Measurements from ENCODE around the gene FATE1. TPM values are rescaled to one million over a fixed set of nuclear protein-coding genes. Genes with fewer than 3 reads are reported as not detected.

FATE1 gene
- total RNA-seq, 2 experiments from 2014 or later: not detected

DNA sequence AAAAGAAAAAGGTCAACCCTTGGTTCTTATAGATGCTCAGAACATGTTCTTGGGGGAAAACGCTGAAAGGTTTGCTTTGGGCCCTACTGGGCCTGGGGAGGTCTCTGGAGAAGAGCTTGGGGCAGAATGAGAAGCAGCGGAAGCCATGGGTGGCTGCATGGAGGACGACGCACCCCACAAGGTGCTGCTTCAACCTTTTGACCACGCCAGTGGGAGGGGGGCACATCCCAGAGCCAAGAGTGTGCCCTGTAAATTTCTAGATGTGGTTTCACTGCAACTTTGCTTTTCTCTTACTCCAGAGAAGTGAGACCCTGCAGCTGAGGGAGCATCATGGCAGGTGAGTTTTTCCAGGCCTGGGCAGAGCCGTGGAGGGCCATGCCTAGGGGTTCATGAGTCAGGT is 17.4 kb upstream of the FATE1 start:
- ChIA-PET POLR2A (no interaction called here), CTCF (interaction anchor here (0.7 kb wide), 1 partner anchor 12 kb away, joined by 3 read pairs; no protein-coding TSS in a partner anchor)
- Mint-ChIP-seq H3K27me3 (peaks cover 14% of the 10 kb centered on the region), H3K4me3 (no peak overlapping the region), H3K27ac (no peak overlapping the region), H3K4me1 (no peaks in the 10 kb centered on the region), H3K9me3 (no peaks in the 10 kb centered on the region), H3K36me3 (ENCODE audit: low read depth) (no peaks in the 10 kb centered on the region)
- DNase-seq: no peak

DNA sequence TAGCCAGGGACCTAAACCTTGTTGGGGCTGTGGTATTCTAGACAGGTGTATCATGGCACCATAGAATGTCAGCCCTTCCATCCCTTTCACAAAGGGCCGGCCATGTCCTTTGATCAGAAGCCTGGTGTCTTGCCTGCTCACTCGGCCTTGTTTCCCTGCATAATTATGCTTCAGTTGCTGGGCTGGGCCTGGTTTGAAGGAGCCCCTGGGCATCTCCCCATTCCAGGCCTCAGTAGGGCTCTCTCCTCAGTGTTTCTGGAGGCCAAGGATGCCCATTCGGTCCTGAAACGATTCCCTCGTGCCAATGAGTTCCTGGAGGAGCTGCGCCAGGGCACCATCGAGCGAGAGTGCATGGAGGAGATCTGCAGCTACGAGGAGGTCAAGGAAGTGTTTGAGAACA is 16.1 kb upstream of the FATE1 start:
- H3K27ac Mint-ChIP-seq: no peak overlapping the region
- peaks cover 11% of the 10 kb centered on the region for H3K27me3 Mint-ChIP-seq

DNA sequence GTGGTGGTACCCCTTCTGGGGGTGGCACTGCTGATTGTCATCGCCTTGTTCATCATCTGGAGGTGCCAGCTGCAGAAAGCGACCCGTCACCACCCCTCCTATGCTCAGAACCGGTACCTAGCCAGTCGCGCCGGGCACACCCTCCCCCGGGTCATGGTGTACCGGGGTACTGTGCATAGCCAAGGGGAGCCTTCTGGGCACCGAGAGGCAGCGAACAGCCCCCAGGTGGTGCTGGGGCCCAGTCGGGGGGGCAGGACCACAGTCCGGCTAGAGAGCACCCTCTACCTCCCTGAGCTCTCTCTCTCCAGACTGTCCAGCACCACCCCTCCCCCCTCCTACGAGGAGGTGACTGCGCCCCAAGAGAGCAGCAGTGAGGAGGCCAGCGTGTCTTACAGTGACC is 15.3 kb upstream of the FATE1 start:
- ChIA-PET CTCF (no interaction called here), POLR2A (no interaction called here)
- DNase-seq: no peak
- Mint-ChIP-seq H3K4me3 (no peak overlapping the region), H3K27me3 (peaks cover 10% of the 10 kb centered on the region), H3K9me3 (no peaks in the 10 kb centered on the region), H3K36me3 (ENCODE audit: low read depth) (no peaks in the 10 kb centered on the region), H3K27ac (no peak overlapping the region), H3K4me1 (no peaks in the 10 kb centered on the region)

More for the DNA sequence above, 16.1 kb upstream of the FATE1 start:
- Mint-ChIP-seq H3K4me1 (no peaks in the 10 kb centered on the region), H3K4me3 (no peak overlapping the region), H3K36me3 (ENCODE audit: low read depth) (no peaks in the 10 kb centered on the region), H3K9me3 (no peaks in the 10 kb centered on the region)
- POLR2A ChIA-PET: no interaction called here
- CTCF ChIA-PET: no interaction called here
- no peak for DNase-seq

DNA sequence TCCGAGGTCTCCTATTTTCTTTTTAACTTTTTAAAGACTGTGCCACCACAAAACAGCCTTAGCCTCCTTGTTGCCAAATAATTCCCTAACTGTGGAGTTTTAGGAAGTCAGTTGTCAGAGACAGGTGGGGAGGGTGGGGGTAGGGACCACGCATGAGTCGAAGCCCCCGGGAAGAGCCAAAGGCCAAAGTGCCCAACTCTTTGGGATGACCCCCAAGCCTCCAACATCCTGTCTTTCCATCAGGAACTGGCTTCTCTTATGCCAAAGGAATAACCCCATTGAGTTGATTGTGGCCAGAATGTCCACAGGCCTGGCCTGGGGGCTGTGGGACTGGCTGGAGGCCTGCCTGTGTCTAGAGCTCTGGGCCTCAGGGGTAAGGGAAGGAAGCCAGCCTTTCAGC is 14.8 kb upstream of the FATE1 start:
- H3K27ac Mint-ChIP-seq: no peak overlapping the region
- no peak overlapping the region for H3K4me3 Mint-ChIP-seq
- CTCF ChIA-PET: no interaction called here
- no peaks in the 10 kb centered on the region for H3K9me3 Mint-ChIP-seq
- POLR2A ChIA-PET: no interaction called here
- H3K36me3 Mint-ChIP-seq (ENCODE audit: low read depth): no peaks in the 10 kb centered on the region
- H3K27me3 Mint-ChIP-seq: peaks cover 7% of the 10 kb centered on the region
- DNase-seq: no peak
- H3K4me1 Mint-ChIP-seq: no peaks in the 10 kb centered on the region

DNA sequence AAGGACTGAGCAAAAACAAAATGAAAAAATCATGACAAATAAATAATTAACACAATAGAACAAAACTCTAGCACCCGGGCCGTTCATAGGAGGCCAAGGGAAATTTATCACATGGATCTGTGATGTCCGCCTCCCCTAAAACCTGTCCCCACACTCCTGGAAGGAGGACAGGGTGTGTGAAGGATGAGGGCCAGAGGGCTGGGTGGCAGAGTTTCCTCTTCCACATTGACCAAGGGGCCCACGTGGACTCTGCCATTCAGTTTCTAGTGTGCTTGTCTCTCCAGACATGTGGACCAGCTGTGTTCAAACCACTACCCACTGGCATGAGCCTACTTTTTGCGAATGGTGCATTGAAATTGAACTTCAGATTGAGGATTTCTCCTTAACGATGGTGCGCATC is 14.3 kb upstream of the FATE1 start:
- ChIA-PET CTCF (no interaction called here), POLR2A (no interaction called here)
- no peak overlapping the region for H3K4me3 Mint-ChIP-seq
- DNase-seq: no peak
- H3K4me1 Mint-ChIP-seq: no peaks in the 10 kb centered on the region
- no peaks in the 10 kb centered on the region for H3K9me3 Mint-ChIP-seq
- no peak overlapping the region for H3K27ac Mint-ChIP-seq
- peaks cover 2% of the 10 kb centered on the region for H3K27me3 Mint-ChIP-seq
- H3K36me3 Mint-ChIP-seq (ENCODE audit: low read depth): no peaks in the 10 kb centered on the region

DNA sequence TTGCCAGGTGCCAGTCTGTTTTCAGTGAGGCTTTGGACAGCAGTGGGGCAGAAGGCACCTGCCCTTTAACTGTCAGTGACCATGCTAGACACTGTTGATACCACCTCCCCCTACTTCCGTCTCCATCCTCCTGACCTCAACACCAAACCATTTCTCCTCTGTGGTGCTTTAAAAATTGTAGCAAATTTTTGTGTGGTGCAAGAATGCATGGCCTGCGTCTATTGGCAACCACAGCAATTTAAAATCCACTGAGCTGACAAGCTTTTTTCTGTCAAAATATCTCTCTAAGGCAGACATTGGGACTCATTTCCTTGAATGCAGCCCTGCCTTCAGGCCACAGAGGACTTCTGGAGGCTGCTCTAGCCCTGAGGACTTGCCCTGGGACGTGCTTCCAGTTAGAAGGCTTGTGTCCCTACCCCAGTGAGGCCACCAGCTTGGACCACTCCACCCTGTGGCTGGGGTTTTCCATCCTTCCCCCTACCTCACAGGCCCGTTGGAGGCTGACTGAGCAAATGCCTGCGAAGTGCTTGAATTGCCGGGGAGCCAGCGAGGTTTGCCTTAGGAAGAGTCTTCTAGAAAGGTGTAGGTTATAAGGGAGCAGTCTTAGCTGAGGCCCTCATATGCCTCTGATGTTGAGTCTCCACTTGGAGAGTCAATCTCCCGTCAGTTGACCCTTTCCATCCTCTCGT is 13.7 kb upstream of the FATE1 start:
- H3K27me3 Mint-ChIP-seq: no peaks in the 10 kb centered on the region
- POLR2A ChIA-PET: no interaction called here

DNA sequence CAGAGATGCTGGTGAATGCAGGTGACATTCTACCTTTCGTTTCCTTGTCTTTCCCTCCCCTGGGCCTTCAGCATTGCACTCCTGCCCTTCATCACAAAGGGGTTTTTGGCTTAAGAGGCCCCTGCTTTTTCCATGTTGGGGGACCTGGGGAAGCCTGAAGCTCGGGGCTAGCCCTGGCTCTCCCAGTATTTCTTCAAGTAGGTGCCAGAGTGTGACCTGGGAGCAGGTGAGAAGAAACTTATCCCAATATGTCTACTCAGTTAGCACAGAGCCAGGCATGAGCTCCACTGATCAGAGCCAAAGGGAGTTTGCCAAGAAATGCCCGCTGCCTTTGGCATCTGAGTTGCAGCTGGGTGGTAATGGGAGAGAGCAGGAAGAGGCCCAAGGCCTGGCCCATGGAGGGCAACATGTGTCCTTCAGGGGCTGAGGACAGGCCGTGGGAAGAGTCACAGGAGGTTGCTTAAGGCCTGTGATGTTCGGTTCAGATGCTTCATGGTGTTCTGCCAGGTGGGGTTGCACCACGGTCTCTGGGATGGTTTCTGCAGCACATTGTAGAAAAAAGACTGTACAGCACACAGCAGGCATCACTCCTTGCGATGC is 13.0 kb upstream of the FATE1 start:
- ChIA-PET CTCF (interaction anchor here (0.6 kb wide), 1 partner anchor 1310 kb away, joined by 3 read pairs; no protein-coding TSS in a partner anchor), POLR2A (no interaction called here)
- Mint-ChIP-seq H3K9me3 (no peaks in the 10 kb centered on the region), H3K4me3 (no peak overlapping the region), H3K27ac (no peak overlapping the region), H3K4me1 (no peaks in the 10 kb centered on the region), H3K36me3 (ENCODE audit: low read depth) (no peaks in the 10 kb centered on the region), H3K27me3 (no peaks in the 10 kb centered on the region)
- no peak for DNase-seq

More for the DNA sequence above, 13.7 kb upstream of the FATE1 start:
- no peak for DNase-seq
- no peak overlapping the region for H3K4me3 Mint-ChIP-seq
- no peaks in the 10 kb centered on the region for H3K4me1 Mint-ChIP-seq
- CTCF ChIA-PET: no interaction called here
- no peaks in the 10 kb centered on the region for H3K36me3 Mint-ChIP-seq (ENCODE audit: low read depth)
- no peak overlapping the region for H3K27ac Mint-ChIP-seq
- no peaks in the 10 kb centered on the region for H3K9me3 Mint-ChIP-seq

DNA sequence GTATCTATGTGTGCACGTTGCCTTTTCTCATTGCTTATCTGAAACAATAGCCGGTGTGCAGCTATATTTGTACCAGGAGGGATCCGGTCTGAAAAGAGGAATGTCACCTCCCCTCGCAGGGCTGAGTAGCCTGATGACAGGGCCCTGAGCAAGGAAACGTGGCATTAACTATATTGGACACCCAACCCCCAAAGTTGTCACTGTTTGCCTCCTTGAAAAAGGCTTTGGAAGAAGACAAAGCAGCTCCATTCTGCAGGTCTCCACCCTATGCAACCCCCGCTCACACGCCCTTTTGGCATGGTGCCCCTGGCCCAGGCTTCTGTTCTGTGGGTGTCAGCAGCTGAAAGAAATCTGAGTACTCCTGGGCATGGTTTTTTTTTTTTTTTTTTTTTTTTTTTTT is 12.3 kb upstream of the FATE1 start:
- ChIA-PET POLR2A (no interaction called here), CTCF (interaction anchor here (0.6 kb wide), 1 partner anchor 1310 kb away, joined by 3 read pairs; no protein-coding TSS in a partner anchor)
- H3K27ac Mint-ChIP-seq: no peak overlapping the region

DNA sequence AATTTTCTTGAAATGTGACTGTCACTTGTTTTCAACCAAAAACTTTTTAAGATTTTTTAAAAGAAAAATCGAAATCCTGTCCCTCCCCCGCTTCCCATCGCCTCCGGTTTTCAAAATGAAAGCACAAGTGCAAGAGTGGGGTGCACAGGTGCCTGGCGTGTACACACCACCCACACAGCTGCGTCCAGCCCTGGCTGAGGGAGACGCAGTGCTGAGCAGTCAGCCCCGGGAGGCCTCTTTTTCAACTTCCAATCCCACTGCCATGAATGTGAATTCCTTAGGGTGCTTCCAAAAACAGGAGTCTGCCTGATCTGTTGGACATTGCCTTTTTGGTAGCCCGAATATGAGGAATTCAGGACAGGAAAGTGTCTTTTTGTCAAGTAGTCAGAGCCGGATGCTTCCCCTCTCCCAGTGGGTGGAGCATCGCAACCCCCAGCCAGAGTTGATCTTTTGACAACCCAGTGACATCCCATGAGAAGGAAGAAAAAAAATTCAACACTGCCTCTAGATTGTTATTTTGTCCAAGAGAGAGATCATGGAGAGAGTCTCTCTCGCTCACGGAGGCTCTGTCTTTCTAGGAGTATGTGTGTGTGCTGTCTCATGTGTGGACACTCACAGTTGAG is 11.7 kb upstream of the FATE1 start:
- no peak overlapping the region for H3K4me3 Mint-ChIP-seq
- CTCF ChIA-PET: no interaction called here

More for the DNA sequence above, 12.3 kb upstream of the FATE1 start:
- no peak for DNase-seq
- Mint-ChIP-seq H3K4me3 (no peak overlapping the region), H3K4me1 (no peaks in the 10 kb centered on the region), H3K9me3 (no peaks in the 10 kb centered on the region), H3K27me3 (no peaks in the 10 kb centered on the region), H3K36me3 (ENCODE audit: low read depth) (no peaks in the 10 kb centered on the region)

DNA sequence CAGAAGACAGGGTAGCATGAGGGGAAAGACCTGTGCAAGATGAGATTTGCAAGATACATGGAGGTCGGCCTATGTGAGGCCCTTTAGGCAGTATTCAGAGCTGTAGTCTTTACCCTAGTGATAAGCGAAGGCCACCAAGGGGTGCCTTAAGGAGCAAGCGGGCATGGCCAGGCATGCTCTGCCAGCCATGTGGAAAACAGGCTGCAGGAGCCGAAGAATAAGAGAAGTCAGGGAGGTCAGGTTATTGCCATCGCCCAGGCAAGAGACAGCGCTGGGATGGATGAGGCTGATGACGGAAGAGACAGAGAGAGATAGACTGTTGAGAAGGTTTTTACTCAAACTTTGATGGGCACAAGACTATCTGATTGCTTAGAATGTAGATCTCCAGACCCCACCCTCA is 7.0 kb upstream of the FATE1 start:
- ChIA-PET CTCF (no interaction called here), POLR2A (no interaction called here)
- no peak for DNase-seq
- Mint-ChIP-seq H3K4me3 (no peak overlapping the region), H3K4me1 (no peaks in the 10 kb centered on the region), H3K27me3 (no peaks in the 10 kb centered on the region), H3K9me3 (no peaks in the 10 kb centered on the region), H3K36me3 (ENCODE audit: low read depth) (no peaks in the 10 kb centered on the region), H3K27ac (no peak overlapping the region)

More for the DNA sequence above, 11.7 kb upstream of the FATE1 start:
- POLR2A ChIA-PET: no interaction called here
- Mint-ChIP-seq H3K9me3 (no peaks in the 10 kb centered on the region), H3K27me3 (no peaks in the 10 kb centered on the region), H3K27ac (no peak overlapping the region), H3K4me1 (no peaks in the 10 kb centered on the region), H3K36me3 (ENCODE audit: low read depth) (no peaks in the 10 kb centered on the region)
- no peak for DNase-seq

DNA sequence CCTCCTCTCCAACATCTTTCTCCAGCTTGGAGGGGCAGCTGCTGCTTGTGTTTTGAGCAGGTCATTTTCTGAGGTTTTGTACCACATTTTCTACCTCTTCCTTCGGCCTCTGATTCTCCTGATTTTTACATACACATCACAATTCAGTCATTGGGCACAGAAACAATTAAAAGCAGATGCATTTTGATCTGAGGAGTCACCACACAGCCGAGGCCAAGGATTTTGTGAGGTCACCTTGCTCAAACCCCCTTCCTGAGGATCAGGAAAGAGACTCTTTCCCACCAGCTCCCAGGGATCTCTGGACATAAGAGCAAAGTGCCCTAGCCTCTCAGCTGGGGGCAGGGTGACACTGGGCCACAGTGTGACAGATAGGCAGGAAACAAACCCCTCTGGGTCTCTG is 5.4 kb upstream of the FATE1 start:
- POLR2A ChIA-PET: no interaction called here
- H3K36me3 Mint-ChIP-seq (ENCODE audit: low read depth): no peaks in the 10 kb centered on the region

DNA sequence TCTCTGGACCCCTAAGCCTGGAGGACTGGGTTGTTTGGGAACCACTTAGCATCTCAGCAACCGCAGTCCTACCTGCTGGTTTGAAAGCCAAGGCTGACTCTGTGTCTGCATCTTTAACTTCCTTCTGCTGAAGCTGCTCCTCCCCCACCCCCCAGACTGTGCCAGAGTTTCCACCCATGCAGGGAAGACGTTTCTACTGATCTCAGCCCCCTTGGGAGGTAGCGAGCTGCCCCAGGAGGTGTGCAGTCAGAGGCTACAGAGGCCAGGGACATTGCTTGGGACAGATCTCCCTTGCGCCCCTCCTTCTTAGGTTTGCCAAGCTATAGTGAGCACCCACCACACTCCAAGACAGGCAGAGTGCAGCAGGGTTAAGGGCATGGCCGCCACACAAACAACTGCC is 4.7 kb upstream of the FATE1 start:
- no peak overlapping the region for H3K27ac Mint-ChIP-seq
- no peak for DNase-seq
- H3K4me1 Mint-ChIP-seq: no peaks in the 10 kb centered on the region
- H3K36me3 Mint-ChIP-seq (ENCODE audit: low read depth): no peaks in the 10 kb centered on the region
- H3K4me3 Mint-ChIP-seq: no peak overlapping the region
- no peaks in the 10 kb centered on the region for H3K27me3 Mint-ChIP-seq
- ChIA-PET POLR2A (no interaction called here), CTCF (no interaction called here)
- H3K9me3 Mint-ChIP-seq: no peaks in the 10 kb centered on the region

More for the DNA sequence above, 5.4 kb upstream of the FATE1 start:
- CTCF ChIA-PET: interaction anchor here (0.5 kb wide), 1 partner anchor 12 kb away, joined by 3 read pairs; no protein-coding TSS in a partner anchor
- H3K4me1 Mint-ChIP-seq: no peaks in the 10 kb centered on the region
- no peaks in the 10 kb centered on the region for H3K9me3 Mint-ChIP-seq
- no peak for DNase-seq
- no peak overlapping the region for H3K27ac Mint-ChIP-seq
- no peak overlapping the region for H3K4me3 Mint-ChIP-seq
- no peaks in the 10 kb centered on the region for H3K27me3 Mint-ChIP-seq

DNA sequence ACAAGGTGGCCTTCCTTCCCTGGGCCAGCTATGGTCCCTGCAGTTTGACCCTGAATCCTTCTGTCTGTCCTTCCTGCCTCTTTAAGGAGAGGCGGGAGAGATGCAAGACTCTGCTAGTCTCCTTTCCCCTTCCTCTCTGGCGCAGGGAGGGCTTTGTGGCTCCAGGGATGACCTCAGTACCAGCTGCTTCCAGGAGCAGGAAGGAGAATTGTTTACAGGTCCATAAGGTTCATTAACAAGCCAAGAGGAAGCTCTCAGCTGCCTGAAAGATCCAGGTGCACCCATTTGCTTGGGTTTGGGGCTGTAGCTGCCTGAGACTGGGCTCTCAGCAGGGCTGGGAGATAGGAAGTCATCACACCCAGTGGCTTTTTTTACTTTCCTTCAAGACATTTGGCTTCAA is 4.0 kb upstream of the FATE1 start:
- DNase-seq: no peak
- Mint-ChIP-seq H3K9me3 (no peaks in the 10 kb centered on the region), H3K4me1 (no peaks in the 10 kb centered on the region), H3K27me3 (no peaks in the 10 kb centered on the region), H3K27ac (no peak overlapping the region), H3K4me3 (no peak overlapping the region), H3K36me3 (ENCODE audit: low read depth) (no peaks in the 10 kb centered on the region)
- CTCF ChIA-PET: no interaction called here
- POLR2A ChIA-PET: no interaction called here

DNA sequence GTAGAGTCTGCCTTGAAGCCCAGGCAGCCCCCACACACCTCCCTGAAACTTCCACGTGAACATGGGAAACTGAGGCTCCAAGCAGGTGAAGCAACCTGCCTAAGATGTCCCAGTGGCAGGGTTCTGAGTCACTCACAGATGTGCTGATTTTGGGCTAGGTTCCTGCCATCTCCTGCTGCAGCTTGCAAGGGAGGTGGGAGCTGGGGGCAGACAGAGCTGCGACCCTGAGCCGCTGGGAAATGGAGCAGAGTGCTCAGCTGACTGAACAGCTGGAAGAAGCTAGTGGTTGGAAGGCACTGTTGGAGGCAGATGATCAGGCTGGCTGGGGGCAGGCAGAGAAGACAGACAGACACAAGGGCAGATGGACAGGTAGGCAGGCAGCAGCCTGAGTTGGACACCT is 3.6 kb upstream of the FATE1 start:
- ChIA-PET CTCF (no interaction called here), POLR2A (no interaction called here)
- Mint-ChIP-seq H3K27ac (no peak overlapping the region), H3K36me3 (ENCODE audit: low read depth) (no peaks in the 10 kb centered on the region), H3K9me3 (no peaks in the 10 kb centered on the region), H3K4me3 (no peak overlapping the region), H3K4me1 (no peaks in the 10 kb centered on the region), H3K27me3 (no peaks in the 10 kb centered on the region)
- DNase-seq: no peak

Data from activated CD4-positive, alpha-beta T cell treated with anti-CD3 and anti-CD28 coated beads, Interleukin-2, amount 10 ng/mL, durations not matched to agents 7 days and 5 days (primary cell).